GM23338 (cell line): ENCODE results near the gene VMAC.

ENCODE experiments used
- CREB1 ChIP-seq: fragments of 250-450 bp; sonication (Bioruptor Pico); IDR thresholded peaks from 2 replicates; pipeline ENCODE4 v1.5.0; 2020; ENCODE audit warnings: low read depth, mild to moderate bottlenecking, moderate library complexity
- CTCF ChIP-seq, 2 experiments: fragments of 200-600 bp in 1 of 2; sonication (generic) in 1 of 2; conservative IDR thresholded peaks; 2 replicates each; pipeline versions ENCODE4 v1.5.1 to v1.6.1; 2016 to 2017; ENCODE audit warnings: antibody characterized with exemption in 2 of 2, low read depth in 2 of 2, mild to moderate bottlenecking in 2 of 2, moderate library complexity in 1 of 2
- ETS1 ChIP-seq: IDR thresholded peaks from 2 replicates; pipeline ENCODE4 v1.6.1; 2016; ENCODE audit warnings: antibody characterized with exemption
- EZH2 ChIP-seq: fragments of 200-600 bp; sonication (generic); IDR thresholded peaks from one replicate; pipeline ENCODE4 v1.8.0; 2017; ENCODE audit warnings: antibody characterized with exemption, mild to moderate bottlenecking, low read depth; ENCODE audit not compliant: unreplicated experiment
- EZH2phosphoT487 ChIP-seq: fragments of 200-600 bp; sonication (generic); IDR thresholded peaks from one replicate; pipeline ENCODE4 v1.8.1; 2018; ENCODE audit warnings: antibody characterized with exemption; ENCODE audit not compliant: unreplicated experiment
- JUNB ChIP-seq: IDR thresholded peaks from one replicate; pipeline ENCODE4 v1.6.1; 2016; ENCODE audit warnings: antibody characterized with exemption; ENCODE audit not compliant: unreplicated experiment
- POLR2AphosphoS5 ChIP-seq: IDR thresholded peaks from 2 replicates; pipeline ENCODE4 v1.6.1; 2016; ENCODE audit warnings: antibody characterized with exemption, low read depth
- REST ChIP-seq: IDR thresholded peaks from one replicate; pipeline ENCODE4 v1.6.1; 2018; ENCODE audit warnings: antibody characterized with exemption; ENCODE audit not compliant: unreplicated experiment
- STAT1 ChIP-seq: IDR thresholded peaks from one replicate; pipeline ENCODE4 v1.6.1; 2016; ENCODE audit warnings: antibody characterized with exemption; ENCODE audit not compliant: unreplicated experiment
- ZNF331 ChIP-seq: fragments of 250-450 bp; sonication (Bioruptor Pico); IDR thresholded peaks from 2 replicates; pipeline ENCODE4 v1.5.0; 2020; ENCODE audit warnings: low read depth, mild to moderate bottlenecking, moderate library complexity

GRCh38 chr19:5865772-5866171 lies 38.9 kb upstream of the VMAC start:
- TF ChIP-seq CTCF (conservative IDR thresholded peaks at IDR 0.05; ENCODE audit: low read depth in 2 of 2) (no peak), POLR2AphosphoS5 (no peak), REST (no peak), EZH2 (no peak), EZH2phosphoT487 (no peak), JUNB (no peak), ZNF331 (no peak), ETS1 (no peak), CREB1 (no peak), STAT1 (no peak)
